Mesenteric fat pad (tissue), 1 donor: ENCODE measurements around the gene MYZAP. TPM values are rescaled to one million over a fixed set of nuclear protein-coding genes. Genes with fewer than 3 reads are reported as not detected.

Experiments
- DNase-seq: peaks from one replicate; pipeline ENCODE4 v3.0.0-alpha.2; 2020; ENCODE audit warnings: low spot score
- total RNA-seq: library from RNA; stranded (reverse); fragmentation: NEBNext Ultra II Directional; extraction: Animal tissue kit (Norgen Biotek cat#: 25700); gene quantifications from one replicate; pipeline ENCODE4 v1.2.1, GENCODE V29; 2021
- donor health status: DM: yes; HTN: yes; CAD: no.

MYZAP gene
- total RNA-seq, 1 donor from 2014 or later, result 65.5 TPM

GRCh38 chr15:57657619-57658018, 65.9 kb downstream of the MYZAP start:
- DNase-seq, result no peak

DNA sequence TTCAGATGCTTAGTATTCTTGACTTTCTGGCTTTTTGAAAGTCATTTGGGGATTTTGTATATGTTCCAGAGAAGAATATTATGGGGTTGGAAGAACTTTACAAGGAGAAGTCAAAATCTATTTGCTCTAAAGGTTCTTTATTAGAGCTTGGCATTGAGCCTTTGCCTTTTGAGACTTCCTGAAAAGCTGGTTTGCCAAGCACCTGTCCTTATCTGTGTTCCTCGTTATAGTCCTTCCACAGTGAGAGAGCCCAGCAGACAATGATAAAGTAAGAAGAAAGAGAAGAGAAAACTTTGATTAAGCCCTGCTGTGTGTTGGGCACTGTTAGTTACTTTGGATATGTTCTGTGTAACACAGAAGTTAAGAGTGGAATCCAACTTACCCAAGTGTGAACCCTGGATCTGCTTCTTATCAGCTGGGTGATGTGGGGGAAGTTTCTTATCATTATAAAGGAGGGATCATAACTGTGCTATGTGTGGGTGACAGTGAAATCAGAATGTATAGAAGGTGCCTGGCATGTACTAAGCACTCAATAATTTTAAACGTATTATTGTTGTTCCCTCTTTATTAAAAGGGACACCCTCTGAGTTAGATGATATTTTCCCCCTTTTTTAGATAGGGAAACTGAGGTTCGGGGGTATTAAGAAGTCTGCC, 70.5 kb downstream of the MYZAP start:
- no peak for DNase-seq

GRCh38 chr15:57662802-57663201, 71.1 kb downstream of the MYZAP start:
- DNase-seq, result no peak

DNA sequence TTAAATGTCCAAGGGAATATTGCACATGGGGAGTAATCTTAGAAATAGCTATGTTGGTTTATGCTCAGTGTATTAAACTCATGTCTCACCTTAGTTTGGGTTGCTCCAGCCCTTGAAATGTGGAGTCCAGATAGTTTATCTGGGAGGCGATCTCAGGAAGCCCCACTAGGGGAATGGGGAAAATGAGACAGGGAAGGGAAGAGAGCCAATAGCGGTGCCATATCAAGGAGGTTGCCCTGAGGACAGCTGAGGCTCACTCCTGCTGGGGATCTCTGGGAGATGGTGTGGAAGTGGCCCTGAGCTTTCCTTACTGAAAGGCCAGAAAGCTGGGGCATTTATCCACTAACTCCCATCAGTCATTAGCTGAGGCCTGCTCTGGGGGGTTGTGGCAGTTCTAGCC, 71.6 kb downstream of the MYZAP start:
- no peak for DNase-seq

GRCh38 chr15:57665194-57665593, 73.5 kb downstream of the MYZAP start:
- no peak for DNase-seq

GRCh38 chr15:57665939-57666338, 74.2 kb downstream of the MYZAP start:
- DNase-seq, result no peak

GRCh38 chr15:57667171-57667849, 75.6 kb downstream of the MYZAP start:
- DNase-seq, result no peak

DNA sequence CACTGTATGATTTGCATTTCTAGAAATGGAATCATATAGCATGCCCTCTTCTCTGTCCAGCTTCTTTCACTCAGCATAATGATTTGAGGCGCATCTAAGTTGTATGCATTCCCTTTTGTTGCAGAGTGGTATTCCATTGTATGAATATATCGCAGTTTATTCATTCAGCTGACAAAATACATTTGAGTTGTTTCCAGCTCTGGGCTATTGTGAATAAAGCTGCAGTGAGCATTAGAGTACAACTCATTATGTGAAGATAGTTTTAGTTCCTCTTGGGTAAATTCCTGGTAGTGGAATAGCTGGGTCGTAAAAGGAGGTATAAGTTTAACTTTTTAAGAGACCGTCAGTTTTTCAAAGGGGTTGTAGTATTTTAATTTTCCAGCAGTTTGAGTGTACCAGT, 76.3 kb downstream of the MYZAP start:
- no peak for DNase-seq

- no peak for DNase-seq
These were observed 79.9 kb downstream of the MYZAP start for GRCh38 chr15:57671636-57672035.

- no peak for DNase-seq
These were observed 83.9 kb downstream of the MYZAP start for GRCh38 chr15:57675481-57676181.

- DNase-seq, result no peak
These were observed 84.9 kb downstream of the MYZAP start for GRCh38 chr15:57676585-57676984.

DNA sequence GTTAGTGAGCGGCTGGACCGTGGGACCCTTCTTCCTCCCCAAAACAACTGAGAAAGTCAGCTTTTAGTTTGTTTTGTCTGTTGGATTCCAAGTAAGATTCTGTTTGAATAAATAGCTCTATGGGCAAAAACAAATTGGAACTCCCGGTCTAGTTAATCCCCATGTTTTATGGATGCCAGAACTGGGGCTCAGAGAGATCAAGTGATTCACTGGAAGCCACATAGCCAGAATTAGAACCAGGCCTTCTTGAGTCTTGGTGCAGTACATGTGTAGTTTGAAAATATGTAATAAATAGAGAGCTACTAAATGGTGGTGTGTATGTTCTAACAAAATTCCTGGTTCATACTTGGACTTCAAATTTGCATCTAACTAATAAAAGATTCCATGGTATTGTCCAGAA, 85.5 kb downstream of the MYZAP start:
- no peak for DNase-seq

DNA sequence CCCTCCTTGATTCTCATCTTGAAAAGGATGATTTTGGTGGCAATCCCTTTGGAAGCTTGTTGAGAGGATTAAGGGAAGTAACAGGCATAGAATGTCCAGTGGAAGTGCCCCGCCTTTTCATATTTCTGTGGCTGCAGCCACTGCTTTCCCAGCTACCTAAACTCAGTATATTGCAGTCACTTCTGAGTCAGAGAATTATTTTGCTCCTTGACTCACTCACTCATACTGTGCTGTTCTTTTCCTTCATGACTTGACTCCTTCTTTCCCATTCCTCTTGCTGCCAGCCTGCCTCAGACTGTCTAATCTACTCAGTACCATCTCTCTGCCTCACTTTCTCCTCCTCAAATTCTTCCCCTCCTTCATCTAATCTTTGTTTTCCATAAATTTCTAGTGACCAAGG, 88.3 kb downstream of the MYZAP start:
- no peak for DNase-seq

DNA sequence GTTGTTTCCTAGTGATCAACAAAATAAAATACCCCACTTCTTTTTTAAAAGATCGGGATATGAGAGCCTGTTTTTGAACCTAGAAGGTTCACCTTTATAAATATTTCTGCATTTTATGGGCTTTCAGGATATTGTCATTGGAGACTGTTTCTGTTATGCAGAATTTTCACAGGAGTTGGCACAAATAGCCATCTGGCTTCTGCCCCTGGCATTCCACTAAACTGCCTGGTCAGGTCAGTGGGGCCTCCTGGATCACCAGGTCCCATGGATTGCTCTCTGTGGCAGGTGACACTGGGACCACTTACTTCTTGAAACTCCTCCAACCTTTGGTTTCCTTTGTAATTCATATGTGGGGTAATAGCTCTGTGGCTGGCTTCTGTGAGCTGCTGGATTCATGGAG, 89.3 kb downstream of the MYZAP start:
- DNase-seq, result no peak

- DNase-seq, result no peak
These were observed 91.8 kb downstream of the MYZAP start for GRCh38 chr15:57683481-57683880.

- no peak for DNase-seq
These were observed 92.9 kb downstream of the MYZAP start for GRCh38 chr15:57684491-57685151.

GRCh38 chr15:57685306-57686095, 93.8 kb downstream of the MYZAP start:
- no peak for DNase-seq

DNA sequence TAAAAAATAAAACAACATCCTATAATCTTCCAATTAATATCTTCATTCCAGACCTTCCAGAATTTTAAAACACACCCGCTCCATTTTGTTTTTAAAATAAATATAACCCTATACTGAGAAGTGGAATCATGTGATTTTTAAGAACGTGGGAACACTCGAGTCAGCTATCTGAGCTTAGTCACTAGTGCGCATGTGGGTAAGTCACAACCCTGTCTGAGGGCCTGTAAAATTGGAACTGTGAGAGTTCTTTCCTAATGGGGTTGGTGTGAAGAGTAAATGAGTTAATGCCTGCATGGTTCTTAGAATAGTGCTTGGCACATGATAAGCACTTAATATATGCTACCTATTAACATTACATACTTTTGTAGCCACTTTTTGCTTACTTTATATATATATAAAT, 95.0 kb downstream of the MYZAP start:
- no peak for DNase-seq

GRCh38 chr15:57690341-57690966, 98.8 kb downstream of the MYZAP start:
- no peak for DNase-seq

DNA sequence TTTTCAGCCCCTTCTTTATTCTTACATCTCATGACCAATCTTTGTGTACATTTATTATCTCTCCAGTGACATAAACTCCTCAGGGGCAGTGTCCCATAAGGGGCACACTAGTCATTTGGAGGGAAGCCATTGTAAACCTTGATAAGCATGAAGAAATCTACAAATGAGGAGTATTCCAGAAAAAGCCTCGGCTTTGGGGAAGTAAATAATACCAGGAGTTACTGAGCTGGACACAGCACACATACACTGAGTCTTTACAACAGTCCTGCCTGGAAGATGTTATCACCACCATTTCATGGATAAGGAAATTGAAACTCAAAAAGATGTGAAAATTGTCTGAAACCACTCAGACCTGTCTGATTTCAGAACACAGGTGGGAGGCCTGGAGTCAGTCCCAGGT, 99.4 kb downstream of the MYZAP start:
- DNase-seq, result no peak

DNA sequence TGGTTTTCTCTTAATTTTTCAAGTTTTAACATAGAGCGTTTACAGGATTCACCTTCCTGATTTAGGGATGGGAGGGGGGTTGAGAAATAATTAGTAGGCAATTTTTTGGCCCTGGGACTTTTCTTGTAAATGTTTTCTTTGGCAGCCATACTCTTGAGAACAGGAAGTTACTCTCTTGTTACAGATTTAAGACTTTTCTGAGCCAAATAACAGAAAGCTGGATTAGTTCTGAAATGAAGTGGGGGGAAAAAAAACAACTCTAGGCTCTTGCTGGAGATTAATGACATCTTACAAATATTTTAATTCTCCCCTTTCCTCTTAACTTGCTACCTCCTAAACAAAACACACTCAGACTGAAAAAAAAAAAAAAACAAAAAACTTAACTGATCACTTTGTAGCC, 101.0 kb downstream of the MYZAP start:
- DNase-seq, result no peak
